ENCODE measurements around the gene ZNF195.

ZNF195 gene

GRCh38 chr11:3356858-3357257 lies 22.1 kb downstream of the ZNF195 start:
- H3K4me1 ChIP-seq (ENCODE audit: low read length): no peaks in the 10 kb centered on the region
- TF ChIP-seq, protein P1, sequence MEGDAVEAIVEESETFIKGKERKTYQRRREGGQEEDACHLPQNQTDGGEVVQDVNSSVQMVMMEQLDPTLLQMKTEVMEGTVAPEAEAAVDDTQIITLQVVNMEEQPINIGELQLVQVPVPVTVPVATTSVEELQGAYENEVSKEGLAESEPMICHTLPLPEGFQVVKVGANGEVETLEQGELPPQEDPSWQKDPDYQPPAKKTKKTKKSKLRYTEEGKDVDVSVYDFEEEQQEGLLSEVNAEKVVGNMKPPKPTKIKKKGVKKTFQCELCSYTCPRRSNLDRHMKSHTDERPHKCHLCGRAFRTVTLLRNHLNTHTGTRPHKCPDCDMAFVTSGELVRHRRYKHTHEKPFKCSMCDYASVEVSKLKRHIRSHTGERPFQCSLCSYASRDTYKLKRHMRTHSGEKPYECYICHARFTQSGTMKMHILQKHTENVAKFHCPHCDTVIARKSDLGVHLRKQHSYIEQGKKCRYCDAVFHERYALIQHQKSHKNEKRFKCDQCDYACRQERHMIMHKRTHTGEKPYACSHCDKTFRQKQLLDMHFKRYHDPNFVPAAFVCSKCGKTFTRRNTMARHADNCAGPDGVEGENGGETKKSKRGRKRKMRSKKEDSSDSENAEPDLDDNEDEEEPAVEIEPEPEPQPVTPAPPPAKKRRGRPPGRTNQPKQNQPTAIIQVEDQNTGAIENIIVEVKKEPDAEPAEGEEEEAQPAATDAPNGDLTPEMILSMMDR (IDR thresholded peaks at IDR 0.05; ENCODE audit: low read length): no peak
- TF ChIP-seq EZH2 (optimal IDR thresholded peaks at IDR 0.05; ENCODE audit: low read depth, low read length) (no peak), EZH2phosphoT487 (IDR thresholded peaks at IDR 0.05; ENCODE audit: low read length) (no peak)
- H3F3A ChIP-seq (ENCODE audit: insufficient read depth, low read length): no peaks in the 10 kb centered on the region
- peaks cover 36% of the 10 kb centered on the region for H3K36me3 ChIP-seq (replicated peaks; ENCODE audit: insufficient read depth, low read length)
- no peak overlapping the region for H3K27ac ChIP-seq (ENCODE audit: low read length)
- H4K20me1 ChIP-seq (ENCODE audit: insufficient read depth, low read length): no peaks in the 10 kb centered on the region
- H3K9me2 ChIP-seq (replicated peaks; ENCODE audit: insufficient read depth, low read length): no peaks in the 10 kb centered on the region
- peaks cover 15% of the 10 kb centered on the region for H3K9me3 ChIP-seq (replicated peaks; ENCODE audit: insufficient read depth, low read length)
- no peak overlapping the region for H3K4me3 ChIP-seq (ENCODE audit: low read length)
- DNase-seq: no peak
- H3K4me2 ChIP-seq (ENCODE audit: low read depth, low read length): no peak overlapping the region
- no peak overlapping the region for H3K9ac ChIP-seq (ENCODE audit: low read length)
- H3K79me2 ChIP-seq (ENCODE audit: low read length): 0 out of 2 replicates have a peak, but pooled peaks cover 2% of the 10 kb centered on the region
- H2AFZ ChIP-seq (ENCODE audit: low read length): no peak overlapping the region
- no peaks in the 10 kb centered on the region for H3K27me3 ChIP-seq (replicated peaks; ENCODE audit: insufficient read depth, low read length)

- Histone ChIP-seq H3K4me3 (ENCODE audit: low read length) (no peak overlapping the region), H3K4me1 (ENCODE audit: low read length) (no peaks in the 10 kb centered on the region), H3F3A (ENCODE audit: insufficient read depth, low read length) (no peaks in the 10 kb centered on the region), H3K9me2 (replicated peaks; ENCODE audit: insufficient read depth, low read length) (no peaks in the 10 kb centered on the region), H3K4me2 (ENCODE audit: low read depth, low read length) (no peak overlapping the region), H3K27me3 (replicated peaks; ENCODE audit: insufficient read depth, low read length) (no peaks in the 10 kb centered on the region), H3K79me2 (ENCODE audit: low read length) (no peaks in the 10 kb centered on the region), H3K9ac (ENCODE audit: low read length) (no peak overlapping the region), H3K9me3 (replicated peaks; ENCODE audit: insufficient read depth, low read length) (no peaks in the 10 kb centered on the region; the same call in 1 of the 2 replicates), H3K36me3 (replicated peaks; ENCODE audit: insufficient read depth, low read length) (no peaks in the 10 kb centered on the region; the same call in 1 of the 2 replicates), H3K27ac (ENCODE audit: low read length) (no peak overlapping the region), H2AFZ (ENCODE audit: low read length) (no peak overlapping the region), H4K20me1 (ENCODE audit: insufficient read depth, low read length) (no peaks in the 10 kb centered on the region)
- TF ChIP-seq, protein P1 (IDR thresholded peaks at IDR 0.05; ENCODE audit: low read length): no peak
- TF ChIP-seq EZH2phosphoT487 (IDR thresholded peaks at IDR 0.05; ENCODE audit: low read length) (no peak), EZH2 (optimal IDR thresholded peaks at IDR 0.05; ENCODE audit: low read depth, low read length) (no peak)
- DNase-seq: no peak
Measured at GRCh38 chr11:3353066-3353465, 25.9 kb downstream of the ZNF195 start.

DNA sequence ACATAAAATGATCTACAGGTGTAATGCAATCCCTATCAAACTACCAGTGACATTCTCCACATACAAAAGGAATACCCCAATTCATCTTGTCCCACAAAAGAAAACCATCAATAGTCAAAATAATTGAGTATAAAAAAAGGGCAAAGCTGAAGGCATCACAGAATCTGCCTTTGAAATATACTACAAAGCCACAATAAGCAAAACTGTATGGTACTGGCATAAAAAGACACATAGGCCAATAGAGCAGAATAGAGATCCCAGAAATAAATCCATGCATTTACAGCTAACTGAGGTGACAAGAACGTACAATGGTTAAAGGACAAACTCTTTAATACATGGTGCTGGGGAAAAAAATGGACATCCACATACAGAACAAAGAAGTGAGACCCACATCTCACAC lies 31.8 kb downstream of the ZNF195 start:
- Histone ChIP-seq H2AFZ (ENCODE audit: low read length) (no peak overlapping the region), H4K20me1 (ENCODE audit: insufficient read depth, low read length) (no peaks in the 10 kb centered on the region), H3K27me3 (replicated peaks; ENCODE audit: insufficient read depth, low read length) (no peaks in the 10 kb centered on the region), H3K79me2 (ENCODE audit: low read length) (no peaks in the 10 kb centered on the region), H3K9ac (ENCODE audit: low read length) (no peak overlapping the region), H3K4me2 (ENCODE audit: low read depth, low read length) (no peak overlapping the region), H3F3A (ENCODE audit: insufficient read depth, low read length) (no peaks in the 10 kb centered on the region), H3K36me3 (replicated peaks; ENCODE audit: insufficient read depth, low read length) (no peaks in the 10 kb centered on the region), H3K4me3 (ENCODE audit: low read length) (no peak overlapping the region), H3K27ac (ENCODE audit: low read length) (no peak overlapping the region), H3K9me3 (replicated peaks; ENCODE audit: insufficient read depth, low read length) (no peaks in the 10 kb centered on the region; the same call in 1 of the 2 replicates), H3K4me1 (ENCODE audit: low read length) (no peaks in the 10 kb centered on the region), H3K9me2 (replicated peaks; ENCODE audit: insufficient read depth, low read length) (no peaks in the 10 kb centered on the region)
- no peak for DNase-seq
- TF ChIP-seq EZH2 (optimal IDR thresholded peaks at IDR 0.05; ENCODE audit: low read depth, low read length): no peak
- TF ChIP-seq EZH2phosphoT487 (IDR thresholded peaks at IDR 0.05; ENCODE audit: low read length): no peak
- TF ChIP-seq, protein P1 (IDR thresholded peaks at IDR 0.05; ENCODE audit: low read length): no peak
